Stimulated activated CD8-positive, alpha-beta memory T cell treated with anti-CD3 and anti-CD28 coated beads, Interleukin-15, amount 100 ng/mL, for 4 hours (primary cell): ENCODE measurements around the gene DAB2IP.

Experiments
- DNase-seq, 2 donors: peaks; one replicate each; pipeline ENCODE4 v3.0.0-alpha.2; 2020; ENCODE audit warnings: low read depth in 2 of 2

Gene DAB2IP

GRCh38 chr9:121763131-121763530 is 111.7 kb downstream of the DAB2IP start:
- no peak for DNase-seq

GRCh38 chr9:121763561-121764370 is 112.3 kb downstream of the DAB2IP start:
- DNase-seq, result no peak

- DNase-seq, result no peak
Measured at GRCh38 chr9:121764371-121764730, 112.9 kb downstream of the DAB2IP start.

- no peak for DNase-seq
Measured at GRCh38 chr9:121765021-121765950, 113.9 kb downstream of the DAB2IP start.

- DNase-seq, result no peak
Measured at GRCh38 chr9:121766081-121766683, 114.7 kb downstream of the DAB2IP start.

GRCh38 chr9:121767171-121767769 is 115.8 kb downstream of the DAB2IP start:
- no peak for DNase-seq

GRCh38 chr9:121768416-121769015 is 117.1 kb downstream of the DAB2IP start:
- no peak for DNase-seq

- no peak for DNase-seq
Measured at GRCh38 chr9:121769939-121770338, 118.5 kb downstream of the DAB2IP start.

- DNase-seq, result no peak
Measured at GRCh38 chr9:121770415-121771273, 119.2 kb downstream of the DAB2IP start.

- DNase-seq, result no peak
Measured at GRCh38 chr9:121771418-121771817, 120.0 kb downstream of the DAB2IP start.

- no peak for DNase-seq
Measured at GRCh38 chr9:121771851-121772599, 120.6 kb downstream of the DAB2IP start.

GRCh38 chr9:121772600-121773285 is 121.3 kb downstream of the DAB2IP start:
- DNase-seq, result no peak

GRCh38 chr9:121773286-121773953 is 122.0 kb downstream of the DAB2IP start:
- DNase-seq, result no peak

GRCh38 chr9:121773954-121774714 is 122.7 kb downstream of the DAB2IP start:
- no peak for DNase-seq

GRCh38 chr9:121774715-121775613 is 123.5 kb downstream of the DAB2IP start:
- DNase-seq, result no peak

- DNase-seq, result no peak
Measured at GRCh38 chr9:121776001-121776738, 124.7 kb downstream of the DAB2IP start.
